Activated CD8-positive, alpha-beta memory T cell treated with anti-CD3 and anti-CD28 coated beads, Interleukin-2, amount 10 ng/mL, durations not matched to agents 7 days and 5 days (primary cell): ENCODE measurements around the gene ACO1. TPM values are rescaled to one million over a fixed set of nuclear protein-coding genes. Genes with fewer than 3 reads are reported as not detected.
"Not testable (repeated sequence)": the region's sequence is repeated elsewhere in the genome, so short reads cannot be mapped to it uniquely, and the experiment has no call there.

Experiments
- ATAC-seq: fragments of 150-1000 bp; cut with Tn5 transposase; one replicate; pipeline ENCODE4 v1.10.0; 2021; ENCODE audit warnings: moderate library complexity
- CTCF ChIA-PET: fragments of 350-600 bp; sonication (Branson Sonifier 250); formaldehyde crosslinking; loops from one replicate; lab custom pipeline; 2021; ENCODE audit warnings: antibody characterized with exemption; lab: Charles Lee
- DNase-seq: peaks from one replicate; pipeline ENCODE4 v3.0.0-alpha.2; 2020
- H3K27ac Mint-ChIP-seq: one replicate; pipeline ENCODE4 v1.8.0; 2021; ENCODE audit warnings: mild to moderate bottlenecking, mixed read lengths
- H3K27me3 Mint-ChIP-seq: one replicate; pipeline ENCODE4 v1.8.0; 2021; ENCODE audit warnings: mixed read lengths
- H3K36me3 Mint-ChIP-seq: one replicate; pipeline ENCODE4 v1.8.0; 2021; ENCODE audit warnings: mild to moderate bottlenecking, mixed read lengths
- H3K4me1 Mint-ChIP-seq: one replicate; pipeline ENCODE4 v1.8.0; 2021; ENCODE audit warnings: mixed read lengths
- H3K4me3 Mint-ChIP-seq: one replicate; pipeline ENCODE4 v1.8.0; 2021; ENCODE audit warnings: mild to moderate bottlenecking, moderate library complexity, mixed read lengths
- H3K9me3 Mint-ChIP-seq: one replicate; pipeline ENCODE4 v1.8.0; 2022; ENCODE audit warnings: low read depth, mixed read lengths
- total RNA-seq, 2 experiments: library from RNA; stranded (reverse); gene quantifications; one replicate each; pipeline ENCODE4 v1.2.3, GENCODE V29; 2021

Gene ACO1
- total RNA-seq = 1 to 10 TPM; 7.0 to 9.9 TPM

DNA sequence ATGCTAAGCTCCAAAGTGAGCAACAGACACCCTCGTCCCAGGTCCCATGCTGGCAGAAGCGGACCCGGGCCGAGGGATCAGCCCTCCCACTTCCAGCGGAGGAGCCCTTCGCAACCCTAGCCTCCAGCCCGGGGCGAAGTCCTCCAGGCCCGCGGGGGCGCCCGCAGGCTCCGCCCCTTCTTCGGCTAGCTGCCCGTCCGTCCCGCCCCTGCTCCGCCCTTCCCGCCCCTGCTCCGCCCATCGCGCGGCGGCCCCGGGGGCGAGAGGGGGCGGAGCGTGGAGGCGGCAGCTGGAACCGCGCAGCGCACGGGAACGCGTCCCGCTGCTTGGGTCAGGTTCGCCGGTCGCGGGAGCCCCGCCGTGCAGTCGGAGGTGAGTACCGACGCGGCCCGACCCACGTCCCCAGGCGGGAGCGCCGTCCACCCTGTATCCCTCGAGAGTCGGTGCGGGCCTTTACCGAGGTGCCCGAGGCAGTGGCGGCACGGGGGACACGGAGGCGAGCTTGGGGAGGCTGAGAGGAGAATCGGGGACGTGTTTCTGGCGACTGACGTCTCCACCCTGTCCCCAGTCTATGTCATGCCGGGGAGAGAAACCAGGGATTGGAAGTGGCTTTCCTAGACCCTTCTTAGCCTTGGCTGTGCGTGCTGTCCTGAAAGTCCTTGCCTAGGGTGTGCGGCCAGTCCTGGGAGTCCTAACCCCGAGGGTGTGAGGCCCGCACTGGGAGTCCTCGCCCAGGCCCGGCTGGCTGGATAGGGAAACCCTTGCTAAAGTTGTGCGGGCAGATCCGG lies at the start of gene ACO1:
ACO1 (plus strand) TSS at position 280 of the 788 bp plus-strand sequence. CDS start 20,864 bp downstream, outside the sequence.
- Mint-ChIP-seq H3K4me1 (peaks cover 20% of the 10 kb centered on the region), H3K4me3 (peak within 1 kb of the TSS; percentile 76), H3K9me3 (no peaks in the 10 kb centered on the region), H3K27ac (no peak within 1 kb of the TSS), H3K27me3 (peaks cover 34% of the 10 kb centered on the region), H3K36me3 (no peaks in the 10 kb centered on the region)
- DNase-seq (peak; percentile 89), ATAC-seq (peak; percentile 98)
- CTCF ChIA-PET = interaction anchor here (0.7 to 5.3 kb wide), 6 partner anchors 47 to 195 kb away, joined by 3 to 83 read pairs (median 8); partner anchors contain the start of genes NDUFB6 and RIGI

GRCh38 chr9:32334916-32335895 lies 49.2 kb upstream of the ACO1 start:
- Mint-ChIP-seq H3K4me1 (peaks cover 5% of the 10 kb centered on the region), H3K9me3 (no peaks in the 10 kb centered on the region), H3K27ac (no peak overlapping the region), H3K36me3 (no peaks in the 10 kb centered on the region), H3K27me3 (peaks cover 6% of the 10 kb centered on the region), H3K4me3 (no peak overlapping the region)
- DNase-seq (no peak), ATAC-seq (no peak)
- CTCF ChIA-PET = no interaction called here

DNA sequence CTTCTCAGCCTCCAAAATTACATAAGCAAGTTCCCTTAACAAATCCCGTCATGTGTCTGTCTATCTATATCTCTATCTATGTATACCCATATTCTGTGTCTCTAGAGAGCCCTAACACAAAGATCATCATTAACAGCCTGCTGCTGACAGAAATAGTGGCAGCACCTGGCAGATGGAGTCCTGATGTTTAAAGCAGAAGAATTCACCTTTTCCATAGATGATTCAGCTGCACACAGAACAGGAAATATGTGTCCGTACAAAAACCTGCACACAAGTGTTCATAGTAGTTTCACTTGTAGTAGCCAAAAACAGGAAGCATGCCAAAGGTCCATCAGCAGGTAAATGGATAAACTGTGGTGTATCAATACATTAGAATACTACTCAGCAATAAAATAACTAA lies 45.0 kb upstream of the ACO1 start:
- ATAC-seq (no peak), DNase-seq (no peak)
- H3K4me3 Mint-ChIP-seq = no peak overlapping the region
- peaks cover 12% of the 10 kb centered on the region for H3K4me1 Mint-ChIP-seq
- CTCF ChIA-PET = no interaction called here
- H3K27me3 Mint-ChIP-seq = peaks cover 6% of the 10 kb centered on the region
- no peaks in the 10 kb centered on the region for H3K36me3 Mint-ChIP-seq
- no peaks in the 10 kb centered on the region for H3K9me3 Mint-ChIP-seq
- H3K27ac Mint-ChIP-seq = no peak overlapping the region

- peaks cover 17% of the 10 kb centered on the region for H3K4me1 Mint-ChIP-seq
- no peak overlapping the region for H3K4me3 Mint-ChIP-seq
- no peaks in the 10 kb centered on the region for H3K9me3 Mint-ChIP-seq
- DNase-seq (no peak), ATAC-seq (no peak)
- no peaks in the 10 kb centered on the region for H3K36me3 Mint-ChIP-seq
- H3K27ac Mint-ChIP-seq = no peak overlapping the region
- H3K27me3 Mint-ChIP-seq = peaks cover 6% of the 10 kb centered on the region
- CTCF ChIA-PET = no interaction called here
Observed at GRCh38 chr9:32340361-32340760, 44.1 kb upstream of the ACO1 start.

GRCh38 chr9:32344551-32345182 lies 39.8 kb upstream of the ACO1 start:
- H3K4me3 Mint-ChIP-seq = no peak overlapping the region
- ATAC-seq (peak; percentile 84), DNase-seq (no peak)
- no peak overlapping the region for H3K27ac Mint-ChIP-seq
- peaks cover 12% of the 10 kb centered on the region for H3K4me1 Mint-ChIP-seq
- H3K36me3 Mint-ChIP-seq = no peaks in the 10 kb centered on the region
- CTCF ChIA-PET = no interaction called here
- H3K27me3 Mint-ChIP-seq = no peaks in the 10 kb centered on the region
- H3K9me3 Mint-ChIP-seq = no peaks in the 10 kb centered on the region

GRCh38 chr9:32345243-32345642 lies 39.2 kb upstream of the ACO1 start:
- no peak for DNase-seq
- Mint-ChIP-seq H3K27ac (no peak overlapping the region), H3K9me3 (no peaks in the 10 kb centered on the region), H3K4me3 (no peak overlapping the region), H3K27me3 (no peaks in the 10 kb centered on the region), H3K4me1 (peaks cover 12% of the 10 kb centered on the region), H3K36me3 (no peaks in the 10 kb centered on the region)
- ATAC-seq = no peak
- CTCF ChIA-PET = no interaction called here

DNA sequence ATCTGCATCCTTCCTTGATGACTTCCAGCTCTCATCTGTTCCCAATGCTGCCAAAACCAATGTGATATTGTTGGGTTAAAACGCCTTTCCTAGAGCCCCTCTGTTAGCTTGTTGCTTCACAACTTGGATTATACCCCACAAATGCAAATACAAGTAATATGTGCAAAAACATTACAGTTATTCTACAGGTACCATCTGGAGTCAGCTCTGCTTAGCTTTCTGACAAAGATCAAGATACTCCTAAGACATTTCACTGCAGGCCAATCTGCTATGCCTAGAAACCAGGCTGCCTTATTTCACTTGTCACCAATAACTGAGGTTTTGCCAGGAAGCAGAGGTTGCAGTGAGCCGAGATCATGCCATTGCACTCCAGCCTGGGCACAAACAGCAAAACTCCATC lies 36.9 kb upstream of the ACO1 start:
- Mint-ChIP-seq H3K27ac (no peak overlapping the region), H3K36me3 (no peaks in the 10 kb centered on the region), H3K27me3 (no peaks in the 10 kb centered on the region), H3K9me3 (no peaks in the 10 kb centered on the region), H3K4me1 (peaks cover 12% of the 10 kb centered on the region), H3K4me3 (no peak overlapping the region)
- ATAC-seq (no peak), DNase-seq (no peak)
- CTCF ChIA-PET = no interaction called here

DNA sequence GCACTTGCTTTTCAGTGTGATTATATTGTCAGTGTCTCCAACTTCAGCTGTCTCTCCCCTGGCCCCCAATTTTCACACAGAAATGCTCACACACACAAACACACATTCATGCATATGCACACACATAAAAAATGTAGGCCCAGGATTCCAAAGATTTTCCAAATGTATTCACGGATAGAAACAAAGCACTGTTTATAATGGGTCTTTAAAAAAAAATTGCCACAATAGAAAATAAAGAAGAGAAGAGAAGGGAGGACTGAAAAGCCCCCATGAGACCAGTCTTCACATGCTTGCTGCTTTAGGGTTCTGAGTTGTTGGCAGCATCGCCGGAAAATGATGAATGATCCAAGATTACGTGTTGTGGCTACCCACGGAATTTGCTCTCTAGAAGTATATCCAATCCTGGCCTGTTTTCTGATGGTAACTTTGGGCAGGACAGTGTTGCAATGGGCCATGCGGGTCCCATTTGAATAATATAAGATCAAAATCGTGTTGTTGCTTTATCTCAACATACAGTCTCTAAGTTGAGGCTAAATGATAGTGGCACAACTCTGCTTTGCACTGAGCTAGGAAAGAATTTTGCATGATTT lies 36.2 kb upstream of the ACO1 start:
- DNase-seq = no peak
- Mint-ChIP-seq H3K27me3 (no peaks in the 10 kb centered on the region), H3K9me3 (no peaks in the 10 kb centered on the region), H3K4me1 (peaks cover 12% of the 10 kb centered on the region), H3K4me3 (no peak overlapping the region), H3K36me3 (no peaks in the 10 kb centered on the region), H3K27ac (no peak overlapping the region)
- no peak for ATAC-seq
- CTCF ChIA-PET = no interaction called here

- ATAC-seq = no peak
- no peak overlapping the region for H3K4me3 Mint-ChIP-seq
- no peaks in the 10 kb centered on the region for H3K27me3 Mint-ChIP-seq
- no peak overlapping the region for H3K27ac Mint-ChIP-seq
- H3K9me3 Mint-ChIP-seq = no peaks in the 10 kb centered on the region
- H3K4me1 Mint-ChIP-seq = peaks cover 9% of the 10 kb centered on the region
- CTCF ChIA-PET = no interaction called here
- H3K36me3 Mint-ChIP-seq = no peaks in the 10 kb centered on the region
- DNase-seq = no peak
Observed at GRCh38 chr9:32349013-32349412, 35.4 kb upstream of the ACO1 start.

DNA sequence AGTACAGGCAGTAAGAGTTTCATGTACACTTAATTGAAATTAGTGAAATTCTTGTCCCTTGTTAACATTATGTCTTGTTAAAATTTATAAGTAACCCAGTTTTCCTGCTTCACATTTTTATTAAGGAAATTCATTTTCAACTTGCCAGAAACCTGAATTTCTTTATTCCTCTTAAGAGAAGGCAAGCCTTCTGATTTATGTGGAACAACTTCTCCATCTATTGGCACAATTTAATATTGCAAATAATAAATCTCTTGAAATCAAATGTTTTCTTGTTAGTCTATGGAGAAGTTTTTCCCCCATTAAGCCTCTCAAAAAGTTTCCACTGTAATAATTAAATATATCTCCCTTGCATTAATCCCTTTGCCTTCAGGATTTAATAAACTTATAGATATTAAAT lies 33.8 kb upstream of the ACO1 start:
- CTCF ChIA-PET = no interaction called here
- DNase-seq = no peak
- H3K27ac Mint-ChIP-seq = no peak overlapping the region
- H3K4me1 Mint-ChIP-seq = no peaks in the 10 kb centered on the region
- ATAC-seq = no peak
- H3K36me3 Mint-ChIP-seq = no peaks in the 10 kb centered on the region
- no peaks in the 10 kb centered on the region for H3K9me3 Mint-ChIP-seq
- no peak overlapping the region for H3K4me3 Mint-ChIP-seq
- H3K27me3 Mint-ChIP-seq = no peaks in the 10 kb centered on the region

- CTCF ChIA-PET = no interaction called here
- H3K4me1 Mint-ChIP-seq = no peaks in the 10 kb centered on the region
- H3K36me3 Mint-ChIP-seq = no peaks in the 10 kb centered on the region
- no peaks in the 10 kb centered on the region for H3K27me3 Mint-ChIP-seq
- ATAC-seq (no peak), DNase-seq (no peak)
- H3K9me3 Mint-ChIP-seq = no peaks in the 10 kb centered on the region
- no peak overlapping the region for H3K4me3 Mint-ChIP-seq
- H3K27ac Mint-ChIP-seq = no peak overlapping the region
Observed at GRCh38 chr9:32351845-32352244, 32.6 kb upstream of the ACO1 start.

GRCh38 chr9:32353476-32353875 lies 31.0 kb upstream of the ACO1 start:
- H3K27ac Mint-ChIP-seq, DNase-seq, H3K9me3 Mint-ChIP-seq, H3K4me1 Mint-ChIP-seq, H3K4me3 Mint-ChIP-seq, ATAC-seq, H3K36me3 Mint-ChIP-seq, CTCF ChIA-PET, H3K27me3 Mint-ChIP-seq: not testable (repeated sequence)

DNA sequence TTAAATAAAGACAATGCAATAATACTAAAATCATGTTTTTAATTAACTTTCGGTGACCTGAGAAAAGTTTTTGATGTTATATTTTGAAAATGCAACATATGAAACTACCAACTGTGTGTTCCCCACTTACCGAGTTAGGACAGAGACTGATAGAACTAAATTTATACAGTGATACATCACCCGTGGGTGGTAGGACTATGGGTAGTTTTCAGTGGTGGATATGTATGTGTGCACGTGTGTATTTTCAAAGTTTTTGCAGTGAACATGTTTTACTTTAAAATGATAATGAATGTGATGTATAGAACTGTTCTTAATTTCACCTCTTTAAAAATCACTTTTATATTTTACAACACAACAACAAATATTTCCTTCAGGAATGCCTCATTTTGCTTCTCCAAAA lies 25.0 kb upstream of the ACO1 start:
- no peaks in the 10 kb centered on the region for H3K4me1 Mint-ChIP-seq
- H3K4me3 Mint-ChIP-seq = no peak overlapping the region
- peaks cover 17% of the 10 kb centered on the region for H3K27me3 Mint-ChIP-seq
- ATAC-seq (peak; percentile 57), DNase-seq (no peak)
- H3K36me3 Mint-ChIP-seq = no peaks in the 10 kb centered on the region
- no peak overlapping the region for H3K27ac Mint-ChIP-seq
- no peaks in the 10 kb centered on the region for H3K9me3 Mint-ChIP-seq
- CTCF ChIA-PET = interaction anchor here (0.7 kb wide), 1 partner anchor 228 kb away, joined by 3 read pairs; no protein-coding TSS in a partner anchor
